Thoracic aorta (tissue), 2 donors: ENCODE data around the gene HAUS2. TPM values are rescaled to one million over a fixed set of nuclear protein-coding genes. Genes with fewer than 3 reads are reported as not detected.

ENCODE experiments used
- ATAC-seq: fragments of 150-250 bp; one replicate; pipeline ENCODE4 v1.8.0; 2017; ENCODE audit warnings: low read depth; ENCODE audit not compliant: insufficient number of reproducible peaks, low FRiP score
- DNase-seq: peaks from one replicate; pipeline ENCODE4 v3.0.0-alpha.2; 2020; ENCODE audit warnings: low spot score
- H3K27ac ChIP-seq, 2 donors: fragments of 200-600 bp; sonication (generic); 1 replicate in 1 of 2; 2 replicates in 1 of 2; pipeline ENCODE4 v1.5.1; 2016; ENCODE audit warnings: mild to moderate bottlenecking in 2 of 2, moderate library complexity in 2 of 2
- H3K27me3 ChIP-seq: fragments of 200-600 bp; sonication (generic); replicated peaks from 2 replicates; pipeline ENCODE4 v1.6.0; 2016; ENCODE audit warnings: mild to moderate bottlenecking; ENCODE audit not compliant: insufficient read depth
- H3K36me3 ChIP-seq: fragments of 200-600 bp; sonication (generic); one replicate; pipeline ENCODE4 v1.5.1; 2016
- H3K4me1 ChIP-seq, 2 donors: fragments of 200-600 bp; sonication (generic); 1 replicate in 1 of 2; 2 replicates in 1 of 2; pipeline versions ENCODE4 v1.5.1 to v1.6.0; 2016; ENCODE audit warnings: low read depth in 2 of 2, mild to moderate bottlenecking in 1 of 2; ENCODE audit not compliant: control insufficient read depth in 1 of 2
- H3K4me3 ChIP-seq: fragments of 200-600 bp; sonication (generic); 2 replicates; pipeline ENCODE4 v1.5.1; 2016; ENCODE audit warnings: mild to moderate bottlenecking
- H3K9me3 ChIP-seq: fragments of 200-600 bp; sonication (generic); 2 replicates; pipeline ENCODE4 v1.5.1; 2016
- CTCF ChIP-seq: fragments of 200-600 bp; sonication (generic); IDR thresholded peaks from one replicate; pipeline ENCODE4 v1.5.1; 2019; ENCODE audit warnings: antibody characterized with exemption
- total RNA-seq, 2 donors: library from RNA; depleted of rRNA; stranded (reverse); fragments of >200 nt; gene quantifications; one replicate each; pipeline versions ENCODE4 v1.1.0 to v1.2.3, GENCODE V29; 2016

The HAUS2 gene
- total RNA-seq, 2 donors from 2014 or later = 34.8 to 49.3 TPM

- peak within 1 kb of the TSS; percentile 91 for H3K4me3 ChIP-seq
- no peaks in the 10 kb centered on the region for H3K36me3 ChIP-seq
- ATAC-seq (peak; percentile 98), DNase-seq (peak; percentile 93)
- peak within 1 kb of the TSS; percentile 66 to 86 for H3K27ac ChIP-seq
- TF ChIP-seq CTCF = no peak
- H3K9me3 ChIP-seq = no peaks in the 10 kb centered on the region
- no peaks in the 10 kb centered on the region for H3K27me3 ChIP-seq
- peaks cover 21 to 47% of the 10 kb centered on the region in 2 donors for H3K4me1 ChIP-seq
These were observed 26.8 kb downstream of the HAUS2 start, which contains the start of gene STARD9 for GRCh38 chr15:42575188-42576039. Gene STARD9 (plus strand): TSS chr15:42575606. CDS start chr15:42575716, 110 bp downstream.

- Histone ChIP-seq H3K4me1 (peaks cover 21 to 54% of the 10 kb centered on the region in 2 donors), H3K9me3 (no peaks in the 10 kb centered on the region), H3K27ac (peak overlapping the region; percentile 66 to 86), H3K27me3 (no peaks in the 10 kb centered on the region), H3K4me3 (peak overlapping the region; percentile 91), H3K36me3 (no peaks in the 10 kb centered on the region)
- ATAC-seq (no peak), DNase-seq (no peak)
- no peak for TF ChIP-seq CTCF
These were observed 27.5 kb downstream of the HAUS2 start for GRCh38 chr15:42576040-42576594.

- ATAC-seq (no peak), DNase-seq (no peak)
- Histone ChIP-seq H3K27ac (peak overlapping the region; percentile 66 to 86), H3K4me3 (peak overlapping the region; percentile 91), H3K36me3 (no peaks in the 10 kb centered on the region), H3K27me3 (no peaks in the 10 kb centered on the region), H3K4me1 (peaks cover 22 to 58% of the 10 kb centered on the region in 2 donors), H3K9me3 (no peaks in the 10 kb centered on the region)
- no peak for TF ChIP-seq CTCF
These were observed 28.1 kb downstream of the HAUS2 start for GRCh38 chr15:42576776-42577175.

GRCh38 chr15:42577514-42578031 is 28.9 kb downstream of the HAUS2 start:
- ATAC-seq (no peak), DNase-seq (no peak)

More at GRCh38 chr15:42577514-42578031, 28.9 kb downstream of the HAUS2 start:
- H3K9me3 ChIP-seq = no peaks in the 10 kb centered on the region
- no peaks in the 10 kb centered on the region for H3K27me3 ChIP-seq
- peaks cover 30 to 66% of the 10 kb centered on the region in 2 donors for H3K4me1 ChIP-seq
- H3K27ac ChIP-seq = peak overlapping the region; percentile 2 to 71
- no peaks in the 10 kb centered on the region for H3K36me3 ChIP-seq
- no peak for TF ChIP-seq CTCF
- H3K4me3 ChIP-seq = peak overlapping the region; percentile 91
